Right ventricle myocardium inferior (tissue), 1 donor: Measurements from ENCODE around the gene LMX1B. TPM values are rescaled to one million over a fixed set of nuclear protein-coding genes. Genes with fewer than 3 reads are reported as not detected.
A peak's percentile ranks its signal among the peaks of the same experiment; 100 is the strongest.
"Not testable (repeated sequence)": the region's sequence is repeated elsewhere in the genome, so short reads cannot be mapped to it uniquely, and the experiment has no call there.

ENCODE experiments used
- ATAC-seq: fragments of 200-7000 bp; cut with Tn5 transposase; one replicate; pipeline ENCODE4 v1.9.1; 2020; ENCODE audit warnings: mild to moderate bottlenecking, moderate library complexity
- DNase-seq: peaks from one replicate; pipeline ENCODE4 v3.0.0; 2021; ENCODE audit errors: missing footprints
- intact Hi-C: fragments of 100-400 bp; cut with DNase I; formaldehyde crosslinking; loops from one replicate; pipeline ENCODE4 v1.11.0; 2022
- total RNA-seq: library from RNA; stranded (reverse); fragmentation: NEBNext Ultra II Directional; extraction: Animal tissue kit (Norgen Biotek cat#: 25700); gene quantifications from one replicate; pipeline ENCODE4 v1.2.1, GENCODE V29; 2021
- donor health status: DM: no; HTN: yes; CAD: no; lungs with severe emphysema.

The LMX1B gene
- total RNA-seq, 1 donor from 2014 or later, result 1.2 TPM

GRCh38 chr9:126643945-126644527 lies 30.3 kb downstream of the LMX1B start:
- ATAC-seq, result no peak
- intact Hi-C loops, result no loop called here
- DNase-seq, result no peak

GRCh38 chr9:126646162-126646561 lies 32.4 kb downstream of the LMX1B start:
- DNase-seq (no peak), ATAC-seq (no peak)
- intact Hi-C loops, result no loop called here

- intact Hi-C loops, result no loop called here
- peak; percentile 73 for ATAC-seq
- no peak for DNase-seq
Measured at GRCh38 chr9:126647585-126648411, 34.1 kb downstream of the LMX1B start.

- intact Hi-C loops, result no loop called here
- DNase-seq (no peak), ATAC-seq (no peak)
Measured at GRCh38 chr9:126649477-126649876, 35.7 kb downstream of the LMX1B start.

- DNase-seq (no peak), ATAC-seq (no peak)
- intact Hi-C loops, result no loop called here
Measured at GRCh38 chr9:126650404-126651341, 36.9 kb downstream of the LMX1B start.

GRCh38 chr9:126652140-126652582 lies 38.4 kb downstream of the LMX1B start:
- ATAC-seq, result no peak
- intact Hi-C loops, result no loop called here

GRCh38 chr9:126654124-126654523 lies 40.4 kb downstream of the LMX1B start:
- no peak for ATAC-seq
- intact Hi-C loops, result no loop called here
- DNase-seq, result no peak

More at GRCh38 chr9:126652140-126652582, 38.4 kb downstream of the LMX1B start:
- DNase-seq, result no peak

GRCh38 chr9:126656214-126656613 lies 42.5 kb downstream of the LMX1B start:
- DNase-seq, ATAC-seq, intact Hi-C loops: not testable (repeated sequence)

- DNase-seq (no peak), ATAC-seq (no peak)
- intact Hi-C loops, result no loop called here
Measured at GRCh38 chr9:126658201-126658825, 44.6 kb downstream of the LMX1B start.

- DNase-seq (no peak), ATAC-seq (no peak)
- intact Hi-C loops, result no loop called here
Measured at GRCh38 chr9:126658956-126659555, 45.3 kb downstream of the LMX1B start.

- ATAC-seq (no peak), DNase-seq (no peak)
- intact Hi-C loops, result no loop called here
Measured at GRCh38 chr9:126661122-126661520, 47.4 kb downstream of the LMX1B start.

GRCh38 chr9:126661521-126662251 lies 48.0 kb downstream of the LMX1B start:
- no peak for DNase-seq
- no peak for ATAC-seq
- intact Hi-C loops, result no loop called here

GRCh38 chr9:126663661-126664072 lies 49.9 kb downstream of the LMX1B start:
- DNase-seq (no peak), ATAC-seq (peak; percentile 83)
- intact Hi-C loops, result no loop called here

GRCh38 chr9:126664900-126665643 lies 51.3 kb downstream of the LMX1B start:
- DNase-seq (no peak), ATAC-seq (no peak)
- intact Hi-C loops, result no loop called here

- DNase-seq (no peak), ATAC-seq (no peak)
- intact Hi-C loops, result no loop called here
Measured at GRCh38 chr9:126665644-126666035, 51.9 kb downstream of the LMX1B start.

GRCh38 chr9:126666155-126666803 lies 52.6 kb downstream of the LMX1B start:
- ATAC-seq (no peak), DNase-seq (no peak)
- intact Hi-C loops, result no loop called here
